HG03469 (cell line): ENCODE measurements around the gene RYR3.

Source experiments
- ATAC-seq: cut with Tn5 transposase; IDR thresholded peaks from one replicate; pipeline ENCODE4 v1.9.1; 2021; ENCODE audit warnings: mild to moderate bottlenecking, moderate library complexity, moderate number of reproducible peaks; ENCODE audit not compliant: unreplicated experiment

Gene RYR3

DNA sequence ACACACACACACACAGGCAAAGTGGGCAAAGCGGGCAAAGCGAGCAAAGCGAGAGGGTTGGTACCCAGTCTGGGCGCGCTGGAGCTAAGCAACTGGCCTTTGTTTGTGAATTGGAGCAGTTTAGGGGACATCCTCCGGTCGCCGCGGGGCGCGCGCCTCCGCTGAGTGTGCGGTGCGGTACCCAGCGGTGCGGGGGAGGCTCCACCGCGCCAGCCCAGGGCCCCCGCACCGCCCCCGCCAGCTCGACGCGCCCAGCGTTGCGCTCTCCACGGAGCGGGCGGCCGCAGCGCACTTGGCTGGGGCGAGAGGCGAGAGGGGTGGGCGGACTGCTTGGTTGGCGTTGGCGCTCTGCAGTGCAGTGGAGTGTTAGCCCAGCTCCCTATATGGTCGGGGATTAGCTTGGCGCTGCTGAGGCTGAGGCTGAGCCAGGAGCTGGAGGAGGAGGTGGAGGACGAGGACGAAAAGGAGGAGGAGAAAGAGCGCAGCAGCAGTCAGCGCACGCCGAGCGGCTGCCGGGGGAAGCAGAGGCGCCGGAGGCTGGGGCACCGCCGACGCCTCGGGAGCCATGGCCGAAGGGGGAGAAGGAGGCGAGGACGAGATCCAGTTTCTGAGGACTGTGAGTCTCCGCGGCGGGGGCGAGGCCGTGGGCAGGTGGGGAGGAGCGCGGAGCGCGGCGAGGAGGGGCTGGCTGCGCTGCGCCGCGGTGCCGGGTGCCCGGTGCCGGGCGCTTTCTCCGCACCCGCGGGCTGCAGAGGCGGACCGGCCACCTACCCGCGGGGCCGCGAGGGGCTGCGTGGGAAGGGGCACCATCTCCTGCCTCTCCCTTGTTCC lies at the start of gene RYR3:
RYR3 (plus strand) TSS at position 487 of the 831 bp plus-strand sequence; CDS start at position 566, 79 bp downstream.
- ATAC-seq: no peak

- no peak for ATAC-seq
Observed at GRCh38 chr15:33262306-33262705, 48.5 kb upstream of the RYR3 start.

DNA sequence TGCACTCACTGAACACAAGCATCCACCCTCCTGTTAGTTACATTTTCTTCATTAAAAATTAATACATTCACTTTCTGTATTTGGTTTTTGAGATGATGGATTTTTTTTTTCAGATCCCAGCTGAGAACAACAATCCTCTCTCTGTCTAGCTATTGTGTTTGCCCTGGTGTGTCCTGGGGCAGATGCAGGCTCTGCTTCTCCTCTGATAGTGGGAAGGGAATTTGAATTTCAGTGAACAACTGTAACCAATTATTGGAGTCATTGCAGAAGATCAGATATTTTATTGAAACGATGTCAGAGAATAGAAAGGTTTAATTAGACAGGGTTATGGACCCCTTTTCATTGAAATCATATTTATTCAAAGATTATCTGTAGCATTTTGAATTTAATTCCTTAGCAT lies 33.1 kb upstream of the RYR3 start:
- no peak for ATAC-seq

GRCh38 chr15:33278816-33279612 lies 31.8 kb upstream of the RYR3 start:
- no peak for ATAC-seq

DNA sequence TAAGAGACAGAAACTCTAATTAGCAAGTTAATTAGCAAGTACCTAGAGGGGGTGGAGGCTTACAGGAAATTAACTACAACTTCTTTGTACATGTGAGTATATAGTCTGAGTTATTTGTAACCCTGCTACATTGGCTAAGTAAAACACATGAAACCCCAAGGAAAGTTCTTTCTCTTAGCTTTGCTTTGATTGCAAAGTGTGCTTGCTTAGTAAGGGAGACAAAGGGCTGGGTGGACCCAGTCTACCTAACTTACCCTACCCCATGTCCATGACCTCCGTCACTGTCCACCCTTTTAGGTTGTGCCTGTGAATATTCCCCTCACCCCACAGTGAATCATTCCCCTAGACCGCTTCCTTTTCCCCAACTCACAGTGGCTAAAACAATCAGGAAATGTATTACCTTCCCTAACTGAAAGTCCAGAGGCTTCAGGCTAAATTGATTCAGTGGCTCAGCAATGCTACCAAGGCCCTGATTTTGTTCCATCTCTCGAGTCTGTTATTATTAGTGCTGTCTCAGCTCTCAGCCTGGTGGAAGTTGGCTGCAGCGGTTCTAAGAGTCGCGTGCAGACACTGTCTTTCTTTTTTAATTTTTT lies 31.1 kb upstream of the RYR3 start:
- ATAC-seq: no peak

GRCh38 chr15:33282226-33283020 lies 28.3 kb upstream of the RYR3 start:
- ATAC-seq: no peak

DNA sequence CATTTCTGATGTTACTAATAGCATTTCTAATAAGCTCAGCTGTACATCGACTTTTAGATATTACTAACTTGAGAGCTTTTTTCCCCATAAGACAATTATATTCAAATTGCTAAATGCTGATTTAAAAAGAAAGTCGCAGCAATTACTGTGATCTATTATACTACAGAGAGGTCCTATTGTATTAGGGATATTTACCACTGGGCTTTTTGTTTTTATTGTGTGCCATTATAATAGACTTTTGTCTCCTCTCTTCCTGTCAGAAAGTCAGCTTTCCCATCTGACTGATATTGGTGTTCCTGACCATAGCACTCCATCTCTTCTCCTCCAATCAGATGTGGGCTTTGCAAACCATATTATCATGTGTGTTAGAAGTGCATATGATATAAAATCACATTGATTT lies 27.2 kb upstream of the RYR3 start:
- ATAC-seq: no peak

GRCh38 chr15:33284336-33284735 lies 26.4 kb upstream of the RYR3 start:
- ATAC-seq: no peak

GRCh38 chr15:33292717-33293307 lies 18.0 kb upstream of the RYR3 start:
- ATAC-seq: no peak

DNA sequence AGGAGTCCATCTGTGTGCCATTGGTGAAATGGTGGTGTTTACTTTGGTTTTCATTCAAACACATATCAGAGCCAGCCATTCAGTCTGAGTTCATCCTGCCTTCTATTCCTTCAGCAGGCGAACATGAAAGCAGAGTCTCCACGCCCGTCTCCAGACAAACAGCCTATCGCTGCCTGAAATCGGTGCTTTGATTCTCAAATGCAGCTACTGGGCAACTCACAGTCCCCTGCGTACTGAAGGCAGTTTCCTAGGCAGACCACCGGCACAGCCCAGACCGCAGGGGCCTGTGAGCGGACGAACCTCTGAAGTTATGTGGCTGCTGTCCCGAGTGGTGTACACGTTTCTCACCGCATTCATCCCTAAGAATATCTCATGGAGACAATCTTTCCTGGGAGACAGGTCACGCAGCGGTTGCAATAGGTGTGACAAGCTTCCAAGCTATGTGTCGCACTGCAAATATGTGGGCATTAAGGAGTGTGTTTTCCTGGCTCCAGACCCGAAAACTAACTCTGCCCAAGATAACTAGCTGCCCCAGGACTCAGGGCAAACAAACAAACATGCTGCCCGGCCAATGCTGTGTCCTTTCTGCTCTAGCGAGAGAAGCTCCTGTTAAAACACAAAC lies 16.9 kb upstream of the RYR3 start:
- ATAC-seq: no peak

DNA sequence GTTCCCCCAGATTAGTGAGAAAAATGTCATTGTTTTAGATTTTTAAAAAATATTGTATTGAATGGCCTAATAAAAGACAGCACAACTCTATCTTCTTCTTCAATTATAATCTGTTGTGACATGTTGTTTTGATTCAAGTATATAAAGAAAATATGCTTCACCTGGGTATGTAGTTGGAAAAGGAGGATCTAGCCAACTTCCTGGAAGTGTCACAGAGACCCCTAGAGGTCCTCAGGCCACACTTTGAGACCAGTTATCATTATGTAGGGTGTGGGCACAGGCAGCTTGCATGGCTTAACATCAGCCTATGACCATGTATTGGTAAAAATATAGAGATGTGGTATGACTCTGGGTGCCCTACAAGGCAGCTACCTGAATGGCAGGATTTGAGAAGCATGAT lies 14.7 kb upstream of the RYR3 start:
- ATAC-seq: no peak

- no peak for ATAC-seq
Observed at GRCh38 chr15:33296856-33297255, 13.9 kb upstream of the RYR3 start.

GRCh38 chr15:33298631-33299030 lies 12.1 kb upstream of the RYR3 start:
- ATAC-seq: no peak

- no peak for ATAC-seq
Observed at GRCh38 chr15:33304924-33305323, 5.8 kb upstream of the RYR3 start.

- no peak for ATAC-seq
Observed at GRCh38 chr15:33309602-33310276, 1.0 kb upstream of the RYR3 start.

GRCh38 chr15:33311312-33311971 lies 675 bp downstream of the RYR3 start:
- no peak for ATAC-seq

DNA sequence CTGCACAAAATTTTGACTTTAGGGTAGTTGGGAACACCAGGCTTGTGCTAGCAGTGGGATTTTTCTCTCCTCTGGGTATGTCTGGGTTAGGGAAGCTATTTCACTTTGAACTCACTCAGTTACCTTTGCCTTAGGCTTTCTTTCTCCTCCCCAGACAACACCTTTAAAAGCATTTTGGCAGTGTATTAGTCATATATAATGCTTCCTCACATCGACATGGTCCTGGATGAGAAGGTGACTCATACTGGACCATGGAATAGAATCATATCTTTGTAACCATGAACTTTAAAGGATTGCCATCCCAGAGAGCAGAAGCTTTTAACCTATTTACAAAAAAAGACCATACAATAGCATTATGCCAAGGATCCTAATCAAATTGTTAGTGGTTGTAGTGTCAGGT lies 2.7 kb downstream of the RYR3 start:
- ATAC-seq: no peak

DNA sequence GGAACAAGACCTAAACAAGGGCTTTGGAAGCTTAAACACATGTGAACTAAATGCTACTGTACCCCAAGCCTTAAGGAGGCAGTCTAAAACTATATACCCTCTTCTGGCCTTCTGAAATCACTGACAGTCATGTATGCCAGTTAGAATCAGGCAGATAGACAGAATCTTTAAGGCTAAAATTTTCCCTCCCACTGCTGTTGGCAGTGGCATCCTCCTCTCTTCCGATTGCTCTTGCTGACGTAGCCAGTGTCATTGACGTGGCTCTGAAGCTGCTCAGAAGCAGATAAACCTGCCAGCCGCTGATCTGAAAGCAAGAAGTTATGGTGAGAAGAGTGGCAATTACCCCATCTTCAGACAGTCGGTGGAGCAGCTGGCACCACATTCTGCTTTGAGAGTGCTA lies 3.3 kb downstream of the RYR3 start:
- ATAC-seq: no peak

GRCh38 chr15:33315044-33315443 lies 4.3 kb downstream of the RYR3 start:
- ATAC-seq: no peak
